Measurements from ENCODE around the gene PSMD13.
"Not testable (repeated sequence)": the region's sequence is repeated elsewhere in the genome, so short reads cannot be mapped to it uniquely, and the experiment has no call there.

The PSMD13 gene

GRCh38 chr11:236774-237767 lies at the start of gene PSMD13:
Gene PSMD13 (plus strand): TSS chr11:236976. CDS start chr11:237050, 74 bp downstream.
- H3K9me3 ChIP-seq (ENCODE audit: control insufficient read depth, insufficient read depth, low read length) = no peaks in the 10 kb centered on the region
- peak within 1 kb of the TSS; percentile 100 for H3K9ac ChIP-seq (ENCODE audit: low read depth, low read length)
- peaks cover 4% of the 10 kb centered on the region; the same call in 1 of the 2 replicates for H3K36me3 ChIP-seq (ENCODE audit: insufficient read depth, low read length)
- H3K4me1 ChIP-seq (ENCODE audit: insufficient read depth, low read length) = peaks cover 3% of the 10 kb centered on the region; the same call in 1 of the 2 replicates

DNA sequence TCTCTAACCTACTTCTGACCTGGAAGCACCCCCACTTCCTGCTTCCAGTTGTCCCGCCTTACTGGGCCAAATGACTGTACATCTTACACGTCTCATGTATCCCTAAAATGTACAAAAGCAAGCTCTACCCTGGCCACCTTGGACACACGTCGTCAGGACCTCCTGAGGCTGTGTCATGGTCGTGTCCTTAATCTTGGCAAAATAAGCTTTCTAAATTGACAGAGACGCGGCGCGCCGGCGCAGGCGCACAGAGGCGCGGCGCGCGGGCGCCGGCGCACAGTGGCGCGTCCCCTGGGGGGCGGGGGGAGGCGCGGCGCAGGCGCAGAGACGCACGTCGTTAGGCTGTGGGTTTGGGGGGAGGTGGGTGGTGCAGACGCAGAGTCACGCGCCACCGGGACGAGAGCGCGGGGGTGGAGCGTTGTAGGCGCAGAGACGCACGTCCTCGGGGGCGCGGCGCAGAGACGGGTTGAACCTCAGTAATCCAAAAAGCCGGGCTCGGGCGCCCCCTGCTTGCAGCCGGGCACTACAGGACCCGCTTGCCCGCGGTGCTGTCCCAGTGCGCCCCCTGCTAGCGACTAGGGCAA lies 47.5 kb upstream of the PSMD13 start:
- H3K36me3 ChIP-seq (ENCODE audit: insufficient read depth, low read length); H3K9ac ChIP-seq (ENCODE audit: low read depth, low read length); H3K9me3 ChIP-seq (ENCODE audit: control insufficient read depth, insufficient read depth, low read length); H3K4me1 ChIP-seq (ENCODE audit: insufficient read depth, low read length): not testable (repeated sequence)

DNA sequence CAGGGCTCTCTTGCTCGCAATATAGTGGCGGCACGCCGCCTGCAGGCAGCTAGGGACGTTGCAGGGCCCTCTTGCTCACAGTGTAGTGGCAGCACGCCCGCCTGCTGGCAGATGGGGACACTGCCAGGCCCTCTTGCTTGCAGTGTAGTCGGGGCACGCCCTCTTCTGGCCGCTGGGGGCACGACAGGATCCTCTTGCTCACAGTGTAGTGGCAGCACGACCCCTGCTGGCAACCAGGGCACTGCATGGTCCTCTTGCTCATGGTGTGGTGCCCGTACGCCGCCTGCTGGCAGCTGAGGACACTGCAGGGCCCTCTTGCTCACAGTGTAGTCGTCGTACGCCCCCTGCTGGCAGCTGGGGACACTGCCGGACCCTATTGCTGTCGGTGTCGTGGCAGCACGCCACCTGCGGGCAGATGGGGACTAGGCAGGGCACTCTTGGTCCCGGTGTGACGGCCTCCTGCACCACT lies 46.9 kb upstream of the PSMD13 start:
- not testable (repeated sequence) for H3K36me3 ChIP-seq (ENCODE audit: insufficient read depth, low read length); H3K9me3 ChIP-seq (ENCODE audit: control insufficient read depth, insufficient read depth, low read length); H3K9ac ChIP-seq (ENCODE audit: low read depth, low read length); H3K4me1 ChIP-seq (ENCODE audit: insufficient read depth, low read length)

- not testable (repeated sequence) for H3K4me1 ChIP-seq (ENCODE audit: insufficient read depth, low read length); H3K36me3 ChIP-seq (ENCODE audit: insufficient read depth, low read length); H3K9me3 ChIP-seq (ENCODE audit: control insufficient read depth, insufficient read depth, low read length); H3K9ac ChIP-seq (ENCODE audit: low read depth, low read length)
These were observed 46.2 kb upstream of the PSMD13 start for GRCh38 chr11:190546-190945.

GRCh38 chr11:191490-192478 lies 45.0 kb upstream of the PSMD13 start:
- H3K9me3 ChIP-seq (ENCODE audit: control insufficient read depth, insufficient read depth, low read length); H3K36me3 ChIP-seq (ENCODE audit: insufficient read depth, low read length); H3K4me1 ChIP-seq (ENCODE audit: insufficient read depth, low read length); H3K9ac ChIP-seq (ENCODE audit: low read depth, low read length): not testable (repeated sequence)

- H3K9me3 ChIP-seq (ENCODE audit: control insufficient read depth, insufficient read depth, low read length); H3K9ac ChIP-seq (ENCODE audit: low read depth, low read length); H3K36me3 ChIP-seq (ENCODE audit: insufficient read depth, low read length); H3K4me1 ChIP-seq (ENCODE audit: insufficient read depth, low read length): not testable (repeated sequence)
These were observed 44.1 kb upstream of the PSMD13 start, which contains the start of gene SCGB1C1 for GRCh38 chr11:192674-193128. Gene SCGB1C1 (plus strand): TSS chr11:193078. CDS start chr11:193100, 22 bp downstream.

DNA sequence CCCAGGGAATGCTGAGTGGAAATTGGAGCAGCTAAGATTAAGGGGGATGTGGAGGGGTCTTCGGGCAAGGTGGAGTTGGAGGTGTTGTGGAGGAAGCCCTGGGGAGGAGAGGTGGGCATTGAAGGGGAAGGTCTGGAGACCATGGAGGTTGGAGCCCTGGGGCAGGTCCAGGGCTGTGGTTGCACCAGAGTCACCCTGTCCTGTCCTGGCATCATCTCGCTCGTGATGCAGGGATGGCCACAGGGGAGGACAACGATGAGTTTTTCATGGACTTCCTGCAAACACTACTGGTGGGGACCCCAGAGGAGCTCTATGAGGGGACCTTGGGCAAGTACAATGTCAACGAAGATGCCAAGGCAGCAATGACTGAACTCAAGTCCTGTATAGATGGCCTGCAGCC lies 43.3 kb upstream of the PSMD13 start:
- H3K9ac ChIP-seq (ENCODE audit: low read depth, low read length); H3K9me3 ChIP-seq (ENCODE audit: control insufficient read depth, insufficient read depth, low read length); H3K36me3 ChIP-seq (ENCODE audit: insufficient read depth, low read length); H3K4me1 ChIP-seq (ENCODE audit: insufficient read depth, low read length): not testable (repeated sequence)

GRCh38 chr11:196786-197731 lies 39.7 kb upstream of the PSMD13 start:
- H3K9ac ChIP-seq (ENCODE audit: low read depth, low read length) = no peak overlapping the region
- no peaks in the 10 kb centered on the region; the same call in 1 of the 2 replicates for H3K36me3 ChIP-seq (ENCODE audit: insufficient read depth, low read length)
- no peaks in the 10 kb centered on the region for H3K9me3 ChIP-seq (ENCODE audit: control insufficient read depth, insufficient read depth, low read length)
- H3K4me1 ChIP-seq (ENCODE audit: insufficient read depth, low read length) = no peaks in the 10 kb centered on the region

GRCh38 chr11:197741-198235 lies 39.0 kb upstream of the PSMD13 start:
- Histone ChIP-seq H3K4me1 (ENCODE audit: insufficient read depth, low read length) (no peaks in the 10 kb centered on the region), H3K9me3 (ENCODE audit: control insufficient read depth, insufficient read depth, low read length) (no peaks in the 10 kb centered on the region)

DNA sequence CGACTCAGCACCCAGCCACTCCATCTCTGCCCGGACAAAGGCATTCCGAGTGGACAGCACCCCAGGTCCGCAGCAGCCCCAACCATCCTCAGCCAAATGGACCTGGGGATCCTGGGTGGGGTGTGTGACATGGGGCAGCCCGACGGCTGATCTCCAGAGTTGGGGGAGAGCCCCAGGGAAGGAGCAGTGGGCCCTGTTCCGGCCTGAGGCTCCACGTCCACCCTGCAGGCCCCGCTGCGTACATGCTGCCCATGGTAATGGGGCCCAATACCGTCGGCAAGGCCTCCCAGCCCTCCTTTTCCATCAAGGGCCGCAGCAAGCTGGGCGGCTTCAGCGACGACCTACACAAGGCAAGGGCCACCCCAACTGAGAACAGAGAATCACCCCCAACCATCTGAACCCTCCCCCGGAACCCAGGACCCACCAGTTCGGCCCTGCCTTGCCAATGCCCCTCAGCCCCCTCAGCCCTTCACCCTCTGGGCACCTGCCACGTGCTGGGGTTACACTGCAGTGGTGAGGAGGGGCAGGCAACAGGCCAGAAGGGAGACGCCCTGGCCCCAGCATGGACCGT lies 38.5 kb upstream of the PSMD13 start:
- H3K9ac ChIP-seq (ENCODE audit: low read depth, low read length) = no peak overlapping the region
- H3K9me3 ChIP-seq (ENCODE audit: control insufficient read depth, insufficient read depth, low read length) = no peaks in the 10 kb centered on the region
- no peaks in the 10 kb centered on the region for H3K4me1 ChIP-seq (ENCODE audit: insufficient read depth, low read length)

More at GRCh38 chr11:197741-198235, 39.0 kb upstream of the PSMD13 start:
- Histone ChIP-seq H3K36me3 (ENCODE audit: insufficient read depth, low read length) (no peaks in the 10 kb centered on the region; the same call in 1 of the 2 replicates), H3K9ac (ENCODE audit: low read depth, low read length) (no peak overlapping the region)

GRCh38 chr11:199004-199581 lies 37.7 kb upstream of the PSMD13 start:
- H3K4me1 ChIP-seq (ENCODE audit: insufficient read depth, low read length) = no peaks in the 10 kb centered on the region
- H3K36me3 ChIP-seq (ENCODE audit: insufficient read depth, low read length) = no peaks in the 10 kb centered on the region; the same call in 1 of the 2 replicates
- no peak overlapping the region for H3K9ac ChIP-seq (ENCODE audit: low read depth, low read length)
- no peaks in the 10 kb centered on the region for H3K9me3 ChIP-seq (ENCODE audit: control insufficient read depth, insufficient read depth, low read length)

More for the DNA sequence above, 38.5 kb upstream of the PSMD13 start:
- H3K36me3 ChIP-seq (ENCODE audit: insufficient read depth, low read length) = no peaks in the 10 kb centered on the region; the same call in 1 of the 2 replicates

DNA sequence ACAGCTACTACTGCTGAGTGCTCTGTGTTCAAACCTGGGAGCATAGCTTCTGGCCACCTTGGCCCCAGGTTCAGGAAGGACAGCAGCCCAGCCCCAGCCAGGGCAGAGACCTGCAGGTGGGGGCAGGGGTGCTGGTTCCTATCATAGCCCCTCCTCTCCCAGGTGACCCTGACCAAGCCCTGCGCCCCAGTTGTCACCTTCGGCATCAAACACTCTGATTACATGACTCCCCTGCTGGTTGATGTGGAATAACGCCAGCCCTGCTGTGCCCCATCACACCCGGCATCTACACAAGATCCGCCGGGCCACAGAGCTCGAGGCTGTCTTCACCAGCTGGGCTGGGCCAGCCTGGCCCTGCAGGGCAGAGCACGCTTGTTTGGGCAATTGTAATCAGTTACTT lies 37.0 kb upstream of the PSMD13 start:
- H3K9me3 ChIP-seq (ENCODE audit: control insufficient read depth, insufficient read depth, low read length) = no peaks in the 10 kb centered on the region
- no peak overlapping the region for H3K9ac ChIP-seq (ENCODE audit: low read depth, low read length)
- H3K36me3 ChIP-seq (ENCODE audit: insufficient read depth, low read length) = no peaks in the 10 kb centered on the region; the same call in 1 of the 2 replicates
- H3K4me1 ChIP-seq (ENCODE audit: insufficient read depth, low read length) = no peaks in the 10 kb centered on the region
